ENCODE data around the gene DBX2.

- TF ChIP-seq, protein P1, sequence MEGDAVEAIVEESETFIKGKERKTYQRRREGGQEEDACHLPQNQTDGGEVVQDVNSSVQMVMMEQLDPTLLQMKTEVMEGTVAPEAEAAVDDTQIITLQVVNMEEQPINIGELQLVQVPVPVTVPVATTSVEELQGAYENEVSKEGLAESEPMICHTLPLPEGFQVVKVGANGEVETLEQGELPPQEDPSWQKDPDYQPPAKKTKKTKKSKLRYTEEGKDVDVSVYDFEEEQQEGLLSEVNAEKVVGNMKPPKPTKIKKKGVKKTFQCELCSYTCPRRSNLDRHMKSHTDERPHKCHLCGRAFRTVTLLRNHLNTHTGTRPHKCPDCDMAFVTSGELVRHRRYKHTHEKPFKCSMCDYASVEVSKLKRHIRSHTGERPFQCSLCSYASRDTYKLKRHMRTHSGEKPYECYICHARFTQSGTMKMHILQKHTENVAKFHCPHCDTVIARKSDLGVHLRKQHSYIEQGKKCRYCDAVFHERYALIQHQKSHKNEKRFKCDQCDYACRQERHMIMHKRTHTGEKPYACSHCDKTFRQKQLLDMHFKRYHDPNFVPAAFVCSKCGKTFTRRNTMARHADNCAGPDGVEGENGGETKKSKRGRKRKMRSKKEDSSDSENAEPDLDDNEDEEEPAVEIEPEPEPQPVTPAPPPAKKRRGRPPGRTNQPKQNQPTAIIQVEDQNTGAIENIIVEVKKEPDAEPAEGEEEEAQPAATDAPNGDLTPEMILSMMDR (IDR thresholded peaks at IDR 0.05; ENCODE audit: extremely low read depth in 1 of 2, insufficient read depth in 1 of 2, low read depth in 1 of 2, low read length in 2 of 2) = no peak
- TF ChIP-seq MYC (IDR thresholded peaks at IDR 0.05; ENCODE audit: low read depth, low read length) = no peak
- no peak for TF ChIP-seq POLR2AphosphoS5 (IDR thresholded peaks at IDR 0.05; ENCODE audit: insufficient read depth, low read depth, low read length)
- no peak for TF ChIP-seq FOS (IDR thresholded peaks at IDR 0.05; ENCODE audit: borderline replicate concordance, insufficient read depth, low read length)
Observed at GRCh38 chr12:45089411-45090075, 38.6 kb upstream of the DBX2 start.

Data from endothelial cell of umbilical vein (primary cell).